Lung (tissue), 12 donors: ENCODE results near the gene HNRNPC. TPM values are rescaled to one million over a fixed set of nuclear protein-coding genes. Genes with fewer than 3 reads are reported as not detected.

Source experiments
- ATAC-seq: fragments of 200-7000 bp; cut with Tn5 transposase; one replicate; pipeline ENCODE4 v1.9.1; 2020; ENCODE audit warnings: moderate number of reproducible peaks; ENCODE audit not compliant: insufficient read depth, low FRiP score
- DNase-seq, 3 donors: peaks; one replicate each; pipeline ENCODE4 v3.0.0-alpha.2; 2013 to 2017
- H3K27ac ChIP-seq, 2 donors: one replicate each; pipeline ENCODE4 v1.5.1; 2013; ENCODE audit warnings: mild to moderate bottlenecking in 2 of 2, moderate library complexity in 2 of 2, control low read depth in 1 of 2, inconsistent platforms in 1 of 2, low read depth in 1 of 2, low read length in 1 of 2
- H3K27me3 ChIP-seq, 3 donors: one replicate each; pipeline ENCODE4 v1.5.1; 2013; ENCODE audit warnings: low read length in 2 of 3; ENCODE audit not compliant: control insufficient read depth in 3 of 3, insufficient read depth in 3 of 3
- H3K36me3 ChIP-seq, 4 donors: one replicate each; pipeline ENCODE4 v1.5.1; 2013; ENCODE audit warnings: low read length in 4 of 4, mild to moderate bottlenecking in 1 of 4, moderate library complexity in 1 of 4; ENCODE audit not compliant: control insufficient read depth in 4 of 4, insufficient read depth in 4 of 4
- H3K4me1 ChIP-seq, 5 donors: one replicate each; pipeline ENCODE4 v1.5.1; 2013; ENCODE audit warnings: low read length in 5 of 5, mild to moderate bottlenecking in 2 of 5, moderate library complexity in 1 of 5; ENCODE audit not compliant: control insufficient read depth in 5 of 5, insufficient read depth in 5 of 5
- H3K4me3 ChIP-seq: one replicate; pipeline ENCODE4 v1.5.1; 2013; ENCODE audit warnings: mild to moderate bottlenecking, control low read depth, moderate library complexity
- H3K9ac ChIP-seq, 2 donors: one replicate each; pipeline ENCODE4 v1.5.1; 2013; ENCODE audit warnings: low read length in 2 of 2, control low read depth in 1 of 2; ENCODE audit not compliant: insufficient read depth in 1 of 2
- H3K9me3 ChIP-seq, 4 donors: one replicate each; pipeline ENCODE4 v1.5.1; 2013; ENCODE audit warnings: low read length in 3 of 4, mild to moderate bottlenecking in 1 of 4, moderate library complexity in 1 of 4; ENCODE audit not compliant: control insufficient read depth in 4 of 4, insufficient read depth in 3 of 4
- whole genome bisulfite sequencing, 2 donors: extraction: QIAGEN DNeasy Blood & Tissue Kit; methylation state at CpG; one replicate each; pipeline ENCODE4 v1.1.7; 2013; 5-methylcytosine and 5-hydroxymethylcytosine counted together
- polyA plus RNA-seq, 2 donors: library from polyadenylated mRNA; stranded (reverse); fragments of 200-250 nt; gene quantifications; one replicate each; pipeline ENCODE4 v1.2.1, GENCODE V29; 2013
- total RNA-seq, 2 donors: library from RNA; depleted of rRNA in 1 of 2; stranded (reverse); fragments of >200 nt in 1 of 2; gene quantifications; one replicate each; pipeline ENCODE4 v1.2.1, GENCODE V29; 2014 to 2021
- TF ChIP-seq, protein P1 (sequence below): IDR thresholded peaks from 2 replicates; pipeline ENCODE4 v1.5.1; 2012; ENCODE audit warnings: mild to moderate bottlenecking; ENCODE audit errors: control extremely low read depth, extremely low read depth
- donor health status: control.
- donor health status: control.
- donor health status: Bipolar disorder and iron deficiency.
- donor health status: healthy.
- donor health status: DM: yes; HTN: yes; CAD: no.

The HNRNPC gene
- total and polyA plus RNA-seq, 4 donors: 302 to 589 (median 542) TPM

DNA sequence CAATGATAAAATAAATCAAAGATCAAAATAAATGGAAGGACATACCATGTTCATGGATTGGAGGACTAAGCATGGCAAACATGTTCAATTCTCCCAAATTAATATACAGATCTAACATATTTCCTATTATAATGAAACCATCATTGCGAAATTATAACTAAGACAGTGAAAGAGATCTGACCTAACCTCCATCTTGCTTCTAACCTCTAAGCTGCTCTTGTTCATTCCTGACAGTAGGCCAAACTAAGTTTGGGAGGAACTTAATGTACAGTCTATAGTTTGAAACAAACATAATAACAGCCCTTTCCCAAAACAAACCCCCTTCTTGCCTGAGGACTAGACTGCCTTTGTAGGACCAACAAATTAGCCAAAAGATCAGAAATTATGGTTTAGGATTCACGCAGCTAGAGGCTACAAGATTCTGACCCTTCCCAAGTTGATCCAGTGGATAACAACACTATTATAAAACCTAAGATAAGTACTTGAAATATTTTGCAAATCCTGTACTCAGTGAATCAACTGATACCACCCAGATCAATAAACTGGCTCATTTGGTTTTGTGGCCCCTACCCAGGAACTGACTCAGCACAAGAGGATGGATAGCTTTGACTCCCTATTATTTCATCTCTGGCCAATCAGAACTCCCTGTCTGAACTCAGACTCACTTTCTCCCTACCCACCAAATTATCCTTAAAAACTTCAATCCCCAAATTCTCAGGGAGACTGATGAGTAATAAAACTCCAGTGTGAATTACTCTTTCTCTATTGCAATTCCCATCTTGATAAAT, 71.6 kb downstream of the HNRNPC start:
- 95 to 96% methylated on average over 2 of the region's 2 CpGs for WGBS, 2 donors
- no peak for ATAC-seq
- H3K4me1 ChIP-seq: no peaks in the 10 kb centered on the region

GRCh38 chr14:21194597-21194996, 74.6 kb downstream of the HNRNPC start:
- no peaks in the 10 kb centered on the region for H3K27me3 ChIP-seq
- H3K4me1 ChIP-seq: peaks cover 0 to 6% (median 0%) of the 10 kb centered on the region in 5 donors
- H3K9ac ChIP-seq: no peak overlapping the region
- TF ChIP-seq, protein P1, sequence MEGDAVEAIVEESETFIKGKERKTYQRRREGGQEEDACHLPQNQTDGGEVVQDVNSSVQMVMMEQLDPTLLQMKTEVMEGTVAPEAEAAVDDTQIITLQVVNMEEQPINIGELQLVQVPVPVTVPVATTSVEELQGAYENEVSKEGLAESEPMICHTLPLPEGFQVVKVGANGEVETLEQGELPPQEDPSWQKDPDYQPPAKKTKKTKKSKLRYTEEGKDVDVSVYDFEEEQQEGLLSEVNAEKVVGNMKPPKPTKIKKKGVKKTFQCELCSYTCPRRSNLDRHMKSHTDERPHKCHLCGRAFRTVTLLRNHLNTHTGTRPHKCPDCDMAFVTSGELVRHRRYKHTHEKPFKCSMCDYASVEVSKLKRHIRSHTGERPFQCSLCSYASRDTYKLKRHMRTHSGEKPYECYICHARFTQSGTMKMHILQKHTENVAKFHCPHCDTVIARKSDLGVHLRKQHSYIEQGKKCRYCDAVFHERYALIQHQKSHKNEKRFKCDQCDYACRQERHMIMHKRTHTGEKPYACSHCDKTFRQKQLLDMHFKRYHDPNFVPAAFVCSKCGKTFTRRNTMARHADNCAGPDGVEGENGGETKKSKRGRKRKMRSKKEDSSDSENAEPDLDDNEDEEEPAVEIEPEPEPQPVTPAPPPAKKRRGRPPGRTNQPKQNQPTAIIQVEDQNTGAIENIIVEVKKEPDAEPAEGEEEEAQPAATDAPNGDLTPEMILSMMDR: no peak
- ATAC-seq (no peak), DNase-seq (no peak)
- H3K27ac ChIP-seq: no peak overlapping the region
- H3K36me3 ChIP-seq: no peaks in the 10 kb centered on the region
- H3K9me3 ChIP-seq: peaks cover 0 to 3% (median 1%) of the 10 kb centered on the region in 4 donors
- no peak overlapping the region for H3K4me3 ChIP-seq

More for the DNA sequence above, 71.6 kb downstream of the HNRNPC start:
- Histone ChIP-seq H3K9ac (no peak overlapping the region), H3K27ac (no peak overlapping the region), H3K36me3 (peaks cover 0 to 7% (median 0%) of the 10 kb centered on the region in 4 donors), H3K9me3 (peaks cover 0 to 3% (median 1%) of the 10 kb centered on the region in 4 donors), H3K27me3 (no peaks in the 10 kb centered on the region), H3K4me3 (no peak overlapping the region)
- TF ChIP-seq, protein P1: no peak
- DNase-seq: no peak

DNA sequence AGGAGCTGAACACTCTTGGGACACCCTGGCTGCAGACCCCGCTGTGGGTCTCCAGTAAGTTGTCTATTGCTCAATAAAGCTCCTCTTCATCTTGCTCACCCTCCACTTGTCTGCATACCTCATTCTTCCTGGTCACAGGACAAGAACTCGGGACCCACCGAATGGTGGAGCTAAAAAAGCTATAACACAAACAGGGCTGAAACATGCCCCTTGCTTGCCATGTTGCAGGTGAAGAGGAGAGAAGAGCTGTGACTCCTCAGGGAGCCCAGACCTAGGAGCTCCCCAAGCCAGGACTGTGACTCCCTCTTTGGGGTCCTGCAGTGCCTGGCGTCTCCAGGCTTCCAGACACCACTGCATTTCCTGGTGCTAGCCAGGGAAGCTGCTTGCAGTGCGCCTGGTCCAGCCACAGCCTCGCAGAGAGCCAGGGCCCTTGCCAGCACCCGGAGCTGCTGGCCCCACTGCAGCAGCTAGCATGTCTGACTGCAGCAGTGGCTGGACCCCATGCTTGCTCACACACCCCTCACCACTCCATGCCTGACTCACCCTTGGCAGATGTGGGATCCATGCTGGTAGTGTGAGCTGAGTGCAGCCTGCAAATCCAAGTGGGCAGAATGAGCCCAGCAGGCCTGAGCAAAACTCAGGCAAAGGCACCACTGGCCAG, 76.2 kb downstream of the HNRNPC start:
- H3K9ac ChIP-seq: no peak overlapping the region
- DNase-seq (no peak), ATAC-seq (no peak)
- no peak overlapping the region for H3K27ac ChIP-seq
- TF ChIP-seq, protein P1: no peak
- peaks cover 0 to 6% (median 0%) of the 10 kb centered on the region in 5 donors for H3K4me1 ChIP-seq
- no peaks in the 10 kb centered on the region for H3K27me3 ChIP-seq
- 87 to 97% methylated on average over 7 of the region's 7 CpGs for WGBS, 2 donors
- no peak overlapping the region for H3K4me3 ChIP-seq
- H3K9me3 ChIP-seq: peaks cover 0 to 3% (median 1%) of the 10 kb centered on the region in 4 donors
- no peaks in the 10 kb centered on the region for H3K36me3 ChIP-seq
